ENCODE measurements around the gene MKNK2.
A peak's percentile ranks its signal among the peaks of the same experiment; 100 is the strongest.

Gene MKNK2

GRCh38 chr19:2016041-2016807, 34.8 kb downstream of the MKNK2 start:
- Mint-ChIP-seq H3K36me3 (no peaks in the 10 kb centered on the region), H3K4me3 (peak overlapping the region; percentile 20), H3K4me1 (ENCODE audit: low read depth) (peaks cover 15% of the 10 kb centered on the region), H3K9me3 (ENCODE audit: low read depth) (no peaks in the 10 kb centered on the region), H3K27ac (no peak overlapping the region), H3K27me3 (no peaks in the 10 kb centered on the region)

- peak within 1 kb of the TSS; percentile 22 for H3K27ac Mint-ChIP-seq
- H3K4me1 Mint-ChIP-seq (ENCODE audit: low read depth) = peaks cover 15% of the 10 kb centered on the region
- no peaks in the 10 kb centered on the region for H3K36me3 Mint-ChIP-seq
- H3K9me3 Mint-ChIP-seq (ENCODE audit: low read depth) = no peaks in the 10 kb centered on the region
- no peaks in the 10 kb centered on the region for H3K27me3 Mint-ChIP-seq
- H3K4me3 Mint-ChIP-seq = peak within 1 kb of the TSS; percentile 63
Measured at GRCh38 chr19:2015608-2015950, 35.5 kb downstream of the MKNK2 start, which contains the start of gene BTBD2. BTBD2 (minus strand) TSS chr19:2015714; CDS start chr19:2015703, 11 bp downstream.

GRCh38 chr19:2014731-2015607, 36.1 kb downstream of the MKNK2 start:
- no peaks in the 10 kb centered on the region for H3K36me3 Mint-ChIP-seq
- no peaks in the 10 kb centered on the region for H3K27me3 Mint-ChIP-seq
- peak overlapping the region; percentile 63 for H3K4me3 Mint-ChIP-seq
- no peaks in the 10 kb centered on the region for H3K9me3 Mint-ChIP-seq (ENCODE audit: low read depth)
- H3K4me1 Mint-ChIP-seq (ENCODE audit: low read depth) = peaks cover 15% of the 10 kb centered on the region
- H3K27ac Mint-ChIP-seq = peak overlapping the region; percentile 22

GRCh38 chr19:2014131-2014571, 36.9 kb downstream of the MKNK2 start:
- peak overlapping the region; percentile 10 for H3K4me3 Mint-ChIP-seq

GRCh38 chr19:2013683-2013961, 37.4 kb downstream of the MKNK2 start:
- H3K27me3 Mint-ChIP-seq = no peaks in the 10 kb centered on the region
- H3K4me1 Mint-ChIP-seq (ENCODE audit: low read depth) = peaks cover 11% of the 10 kb centered on the region
- no peak overlapping the region for H3K27ac Mint-ChIP-seq
- no peaks in the 10 kb centered on the region for H3K9me3 Mint-ChIP-seq (ENCODE audit: low read depth)
- H3K36me3 Mint-ChIP-seq = no peaks in the 10 kb centered on the region
- peak overlapping the region; percentile 10 for H3K4me3 Mint-ChIP-seq

More at GRCh38 chr19:2014131-2014571, 36.9 kb downstream of the MKNK2 start:
- peaks cover 11% of the 10 kb centered on the region for H3K4me1 Mint-ChIP-seq (ENCODE audit: low read depth)
- H3K9me3 Mint-ChIP-seq (ENCODE audit: low read depth) = no peaks in the 10 kb centered on the region
- no peak overlapping the region for H3K27ac Mint-ChIP-seq
- H3K36me3 Mint-ChIP-seq = no peaks in the 10 kb centered on the region
- no peaks in the 10 kb centered on the region for H3K27me3 Mint-ChIP-seq

GRCh38 chr19:2012941-2013682, 37.9 kb downstream of the MKNK2 start:
- peaks cover 11% of the 10 kb centered on the region for H3K4me1 Mint-ChIP-seq (ENCODE audit: low read depth)
- no peaks in the 10 kb centered on the region for H3K9me3 Mint-ChIP-seq (ENCODE audit: low read depth)
- no peak overlapping the region for H3K4me3 Mint-ChIP-seq
- H3K27me3 Mint-ChIP-seq = no peaks in the 10 kb centered on the region
- H3K36me3 Mint-ChIP-seq = no peaks in the 10 kb centered on the region
- no peak overlapping the region for H3K27ac Mint-ChIP-seq

- Mint-ChIP-seq H3K4me3 (no peak overlapping the region), H3K27ac (no peak overlapping the region), H3K36me3 (no peaks in the 10 kb centered on the region), H3K27me3 (no peaks in the 10 kb centered on the region), H3K9me3 (ENCODE audit: low read depth) (no peaks in the 10 kb centered on the region), H3K4me1 (ENCODE audit: low read depth) (peaks cover 7% of the 10 kb centered on the region)
Measured at GRCh38 chr19:2011169-2011568, 39.9 kb downstream of the MKNK2 start.

GRCh38 chr19:2010135-2010668, 40.8 kb downstream of the MKNK2 start:
- Mint-ChIP-seq H3K27me3 (no peaks in the 10 kb centered on the region), H3K4me1 (ENCODE audit: low read depth) (peaks cover 5% of the 10 kb centered on the region), H3K4me3 (no peak overlapping the region), H3K9me3 (ENCODE audit: low read depth) (no peaks in the 10 kb centered on the region), H3K27ac (no peak overlapping the region), H3K36me3 (no peaks in the 10 kb centered on the region)

GRCh38 chr19:2003874-2004273, 47.2 kb downstream of the MKNK2 start:
- Mint-ChIP-seq H3K9me3 (ENCODE audit: low read depth) (no peaks in the 10 kb centered on the region), H3K27ac (peak overlapping the region; percentile 22)

GRCh38 chr19:1999856-2000515, 51.1 kb downstream of the MKNK2 start:
- no peaks in the 10 kb centered on the region for H3K27me3 Mint-ChIP-seq

More at GRCh38 chr19:2003874-2004273, 47.2 kb downstream of the MKNK2 start:
- Mint-ChIP-seq H3K36me3 (peaks cover 2% of the 10 kb centered on the region), H3K27me3 (no peaks in the 10 kb centered on the region), H3K4me3 (no peak overlapping the region), H3K4me1 (ENCODE audit: low read depth) (peaks cover 6% of the 10 kb centered on the region)

GRCh38 chr19:1998712-1999708, 52.0 kb downstream of the MKNK2 start:
- H3K27ac Mint-ChIP-seq = no peak overlapping the region
- H3K4me1 Mint-ChIP-seq (ENCODE audit: low read depth) = peaks cover 6% of the 10 kb centered on the region
- peaks cover 2% of the 10 kb centered on the region for H3K36me3 Mint-ChIP-seq
- H3K4me3 Mint-ChIP-seq = no peak overlapping the region
- no peaks in the 10 kb centered on the region for H3K27me3 Mint-ChIP-seq
- H3K9me3 Mint-ChIP-seq (ENCODE audit: low read depth) = no peaks in the 10 kb centered on the region

More at GRCh38 chr19:1999856-2000515, 51.1 kb downstream of the MKNK2 start:
- peaks cover 6% of the 10 kb centered on the region for H3K4me1 Mint-ChIP-seq (ENCODE audit: low read depth)
- H3K36me3 Mint-ChIP-seq = peaks cover 2% of the 10 kb centered on the region
- H3K9me3 Mint-ChIP-seq (ENCODE audit: low read depth) = no peaks in the 10 kb centered on the region
- no peak overlapping the region for H3K27ac Mint-ChIP-seq
- H3K4me3 Mint-ChIP-seq = no peak overlapping the region

GRCh38 chr19:1997353-1998233, 53.5 kb downstream of the MKNK2 start:
- no peaks in the 10 kb centered on the region for H3K27me3 Mint-ChIP-seq
- H3K9me3 Mint-ChIP-seq (ENCODE audit: low read depth) = no peaks in the 10 kb centered on the region
- peaks cover 2% of the 10 kb centered on the region for H3K36me3 Mint-ChIP-seq
- peaks cover 6% of the 10 kb centered on the region for H3K4me1 Mint-ChIP-seq (ENCODE audit: low read depth)
- H3K27ac Mint-ChIP-seq = peak overlapping the region; percentile 59
- no peak overlapping the region for H3K4me3 Mint-ChIP-seq
